CD4-positive, alpha-beta memory T cell (primary cell): ENCODE measurements around the gene FBLN2. TPM values are rescaled to one million over a fixed set of nuclear protein-coding genes. Genes with fewer than 3 reads are reported as not detected.

ENCODE experiments used
- CTCF ChIA-PET: fragments of 350-600 bp; sonication (Branson Sonifier 250); formaldehyde crosslinking; loops from one replicate; lab custom pipeline; 2021; ENCODE audit warnings: inconsistent platforms; ENCODE audit not compliant: partially characterized antibody; lab: Charles Lee
- POLR2A ChIA-PET: fragments of 350-600 bp; sonication (Branson Sonifier 250); formaldehyde crosslinking; loops from one replicate; lab custom pipeline; 2021; ENCODE audit not compliant: partially characterized antibody; lab: Charles Lee
- DNase-seq, 5 donors: peaks; one replicate each; pipeline versions ENCODE4 v3.0.0 to v3.0.0-alpha.2; 2020 to 2022; ENCODE audit warnings: mixed read lengths in 1 of 5
- H3K27ac ChIP-seq: one replicate; pipeline ENCODE4 v1.7.0; 2013; ENCODE audit warnings: low read depth, low read length
- H3K27me3 ChIP-seq: 2 replicates; pipeline ENCODE4 v1.7.0; 2013; ENCODE audit warnings: mild to moderate bottlenecking, low read length, moderate library complexity; ENCODE audit not compliant: insufficient read depth
- H3K36me3 ChIP-seq: 2 replicates; pipeline ENCODE4 v1.7.0; 2013; ENCODE audit warnings: mild to moderate bottlenecking, low read length, moderate library complexity; ENCODE audit not compliant: insufficient read depth
- H3K4me1 ChIP-seq: 2 replicates; pipeline ENCODE4 v1.7.0; 2013; ENCODE audit warnings: mild to moderate bottlenecking, low read length, moderate library complexity; ENCODE audit not compliant: insufficient read depth
- H3K4me3 ChIP-seq, 2 donors: one replicate each; pipeline ENCODE4 v1.7.0; 2013; ENCODE audit warnings: low read length in 2 of 2, mild to moderate bottlenecking in 1 of 2
- H3K9me3 ChIP-seq, 2 donors: one replicate each; pipeline ENCODE4 v1.7.0; 2013; ENCODE audit warnings: low read length in 2 of 2, control low read depth in 1 of 2; ENCODE audit not compliant: control insufficient read depth in 1 of 2
- H3K27ac Mint-ChIP-seq, 7 donors: one replicate each; pipeline ENCODE4 v1.8.0; 2020 to 2021; ENCODE audit warnings: mixed read lengths in 7 of 7, mild to moderate bottlenecking in 6 of 7, inconsistent platforms in 3 of 7, moderate library complexity in 3 of 7
- H3K27me3 Mint-ChIP-seq, 2 donors: one replicate each; pipeline ENCODE4 v1.8.0; 2020 to 2021; ENCODE audit warnings: mixed read lengths in 2 of 2
- H3K36me3 Mint-ChIP-seq, 2 donors: one replicate each; pipeline ENCODE4 v1.8.0; 2020 to 2021; ENCODE audit warnings: mixed read lengths in 2 of 2, inconsistent platforms in 1 of 2, mild to moderate bottlenecking in 1 of 2
- H3K4me1 Mint-ChIP-seq, 4 donors: one replicate each; pipeline ENCODE4 v1.8.0; 2020 to 2021; ENCODE audit warnings: mixed read lengths in 4 of 4, mild to moderate bottlenecking in 1 of 4
- H3K4me3 Mint-ChIP-seq, 8 donors: one replicate each; pipeline ENCODE4 v1.8.0; 2020 to 2021; ENCODE audit warnings: mixed read lengths in 8 of 8, mild to moderate bottlenecking in 7 of 8, moderate library complexity in 6 of 8, inconsistent platforms in 3 of 8
- H3K9me3 Mint-ChIP-seq, 8 donors: one replicate each; pipeline ENCODE4 v1.8.0; 2020 to 2021; ENCODE audit warnings: mixed read lengths in 8 of 8, mild to moderate bottlenecking in 5 of 8, inconsistent platforms in 3 of 8, moderate library complexity in 1 of 8
- intact Hi-C: fragments of 100-400 bp; cut with micrococcal nuclease; formaldehyde crosslinking; loops from one replicate; pipeline ENCODE4 v1.15.1; 2023
- polyA plus RNA-seq, 2 donors: library from polyadenylated mRNA; unstranded; fragments of 300-500 nt; fragmentation: Illumina TruSeq; gene quantifications; one replicate each; pipeline ENCODE4 v1.2.3, GENCODE V29; 2021
- total RNA-seq, 2 experiments: library from RNA; stranded (reverse); gene quantifications; one replicate each; pipeline ENCODE4 v1.2.3, GENCODE V29; 2021

The FBLN2 gene
- total and polyA plus RNA-seq, 4 experiments from 2014 or later, result not detected

GRCh38 chr3:13564751-13565560, 16.0 kb downstream of the FBLN2 start:
- ChIA-PET CTCF (no interaction called here), POLR2A (no interaction called here)
- Histone ChIP-seq H3K27ac (no peak overlapping the region), H3K36me3 (no peaks in the 10 kb centered on the region), H3K9me3 (no peaks in the 10 kb centered on the region), H3K27me3 (no peaks in the 10 kb centered on the region), H3K4me1 (no peaks in the 10 kb centered on the region), H3K4me3 (no peak overlapping the region)
- H3K36me3 Mint-ChIP-seq, result no peaks in the 10 kb centered on the region
- DNase-seq, result no peak
- H3K27ac Mint-ChIP-seq, result peak overlapping the region in 1 of 7 donors; percentile 16
- H3K27me3 Mint-ChIP-seq, result peaks cover 8 to 22% of the 10 kb centered on the region in 2 donors
- intact Hi-C loops, result no loop called here
- no peaks in the 10 kb centered on the region for H3K9me3 Mint-ChIP-seq
- no peaks in the 10 kb centered on the region for H3K4me1 Mint-ChIP-seq
- H3K4me3 Mint-ChIP-seq, result no peak overlapping the region

- Mint-ChIP-seq H3K4me3 (no peak overlapping the region), H3K4me1 (no peaks in the 10 kb centered on the region), H3K9me3 (no peaks in the 10 kb centered on the region), H3K36me3 (no peaks in the 10 kb centered on the region), H3K27me3 (peaks cover 8 to 17% of the 10 kb centered on the region in 2 donors), H3K27ac (no peak overlapping the region)
- intact Hi-C loops, result no loop called here
- Histone ChIP-seq H3K4me1 (no peaks in the 10 kb centered on the region), H3K27me3 (no peaks in the 10 kb centered on the region), H3K4me3 (no peak overlapping the region), H3K27ac (no peak overlapping the region), H3K36me3 (no peaks in the 10 kb centered on the region), H3K9me3 (no peaks in the 10 kb centered on the region)
- ChIA-PET CTCF (interaction anchor here (0.5 kb wide), 1 partner anchor 79 kb away, joined by 3 read pairs; no protein-coding TSS in a partner anchor), POLR2A (no interaction called here)
- DNase-seq, result no peak
Measured at GRCh38 chr3:13565581-13566452, 16.9 kb downstream of the FBLN2 start.

- H3K9me3 ChIP-seq, result no peaks in the 10 kb centered on the region
Measured at GRCh38 chr3:13566453-13566748, 17.5 kb downstream of the FBLN2 start.

GRCh38 chr3:13566769-13567310, 17.9 kb downstream of the FBLN2 start:
- Histone ChIP-seq H3K27me3 (no peaks in the 10 kb centered on the region), H3K4me3 (no peak overlapping the region), H3K9me3 (no peaks in the 10 kb centered on the region), H3K4me1 (no peaks in the 10 kb centered on the region), H3K36me3 (no peaks in the 10 kb centered on the region), H3K27ac (no peak overlapping the region)
- H3K4me1 Mint-ChIP-seq, result no peaks in the 10 kb centered on the region
- no peak overlapping the region for H3K27ac Mint-ChIP-seq
- H3K4me3 Mint-ChIP-seq, result no peak overlapping the region
- POLR2A ChIA-PET, result no interaction called here
- intact Hi-C loops, result no loop called here
- H3K27me3 Mint-ChIP-seq, result peaks cover 8 to 13% of the 10 kb centered on the region in 2 donors
- no peaks in the 10 kb centered on the region for H3K9me3 Mint-ChIP-seq
- CTCF ChIA-PET, result no interaction called here
- H3K36me3 Mint-ChIP-seq, result no peaks in the 10 kb centered on the region
- DNase-seq, result no peak

More at GRCh38 chr3:13566453-13566748, 17.5 kb downstream of the FBLN2 start:
- no peaks in the 10 kb centered on the region for H3K4me1 ChIP-seq
- Mint-ChIP-seq H3K4me3 (no peak overlapping the region), H3K4me1 (no peaks in the 10 kb centered on the region), H3K27me3 (peaks cover 8 to 15% of the 10 kb centered on the region in 2 donors), H3K27ac (no peak overlapping the region), H3K36me3 (no peaks in the 10 kb centered on the region), H3K9me3 (no peaks in the 10 kb centered on the region)
- H3K4me3 ChIP-seq, result no peak overlapping the region
- CTCF ChIA-PET, result interaction anchor here (0.5 kb wide), 1 partner anchor 80 kb away, joined by 3 read pairs; no protein-coding TSS in a partner anchor
- POLR2A ChIA-PET, result no interaction called here
- no peaks in the 10 kb centered on the region for H3K27me3 ChIP-seq
- no peak for DNase-seq
- H3K36me3 ChIP-seq, result no peaks in the 10 kb centered on the region
- intact Hi-C loops, result no loop called here
- H3K27ac ChIP-seq, result no peak overlapping the region

- POLR2A ChIA-PET, result no interaction called here
- Histone ChIP-seq H3K36me3 (no peaks in the 10 kb centered on the region), H3K27me3 (no peaks in the 10 kb centered on the region), H3K4me3 (no peak overlapping the region), H3K4me1 (no peaks in the 10 kb centered on the region), H3K27ac (no peak overlapping the region), H3K9me3 (no peaks in the 10 kb centered on the region)
- H3K27ac Mint-ChIP-seq, result no peak overlapping the region
- peaks cover 5 to 16% of the 10 kb centered on the region in 2 donors for H3K27me3 Mint-ChIP-seq
- intact Hi-C loops, result no loop called here
- no peaks in the 10 kb centered on the region for H3K4me1 Mint-ChIP-seq
- H3K36me3 Mint-ChIP-seq, result no peaks in the 10 kb centered on the region
- CTCF ChIA-PET, result no interaction called here
- no peak overlapping the region for H3K4me3 Mint-ChIP-seq
- no peaks in the 10 kb centered on the region for H3K9me3 Mint-ChIP-seq
- DNase-seq, result no peak
Measured at GRCh38 chr3:13567684-13568514, 19.0 kb downstream of the FBLN2 start.

GRCh38 chr3:13568515-13569028, 19.6 kb downstream of the FBLN2 start:
- Histone ChIP-seq H3K27me3 (no peaks in the 10 kb centered on the region), H3K36me3 (no peaks in the 10 kb centered on the region), H3K4me3 (no peak overlapping the region), H3K27ac (no peak overlapping the region), H3K4me1 (no peaks in the 10 kb centered on the region), H3K9me3 (no peaks in the 10 kb centered on the region)
- Mint-ChIP-seq H3K4me1 (no peaks in the 10 kb centered on the region), H3K36me3 (no peaks in the 10 kb centered on the region), H3K27ac (no peak overlapping the region), H3K27me3 (peaks cover 5 to 16% of the 10 kb centered on the region in 2 donors), H3K9me3 (no peaks in the 10 kb centered on the region), H3K4me3 (no peak overlapping the region)
- POLR2A ChIA-PET, result no interaction called here
- CTCF ChIA-PET, result no interaction called here
- DNase-seq, result no peak
- intact Hi-C loops, result no loop called here
